ENCODE data around the gene SLC44A3. TPM values are rescaled to one million over a fixed set of nuclear protein-coding genes. Genes with fewer than 3 reads are reported as not detected.
"Not testable (repeated sequence)": the region's sequence is repeated elsewhere in the genome, so short reads cannot be mapped to it uniquely, and the experiment has no call there.

Gene SLC44A3
- total and polyA plus RNA-seq, 2 experiments from 2014 or later, result 2.9 to 4.5 TPM

GRCh38 chr1:94941480-94941879 lies 121.3 kb downstream of the SLC44A3 start:
- H3K9me2 ChIP-seq (ENCODE audit: insufficient read depth); H3K36me3 Mint-ChIP-seq (ENCODE audit: low read depth); H3K27ac ChIP-seq (ENCODE audit: low read depth); H3K27ac Mint-ChIP-seq; H3K79me2 ChIP-seq (replicated peaks; ENCODE audit: insufficient read depth); H4K20me1 ChIP-seq (replicated peaks; ENCODE audit: insufficient read depth); H3K36me3 ChIP-seq (ENCODE audit: insufficient read depth); H3K9me3 Mint-ChIP-seq; H3F3A ChIP-seq (replicated peaks; ENCODE audit: low read depth); DNase-seq (ENCODE audit: low spot score); H3K4me2 ChIP-seq; ATAC-seq; H3K4me1 Mint-ChIP-seq; H2AFZ ChIP-seq; H3K27me3 ChIP-seq (ENCODE audit: insufficient read depth); H3K4me3 ChIP-seq; H3K27me3 Mint-ChIP-seq (ENCODE audit: insufficient read depth, low read depth, poor library complexity); H3K4me3 Mint-ChIP-seq: not testable (repeated sequence)
- peaks cover 16% of the 10 kb centered on the region for H3K4me1 ChIP-seq (ENCODE audit: insufficient read depth)

- Histone ChIP-seq H3K4me3 (no peak overlapping the region), H3K36me3 (ENCODE audit: insufficient read depth) (no peaks in the 10 kb centered on the region), H3K27ac (ENCODE audit: low read depth) (no peak overlapping the region), H3K4me2 (no peak overlapping the region), H3K9me2 (ENCODE audit: insufficient read depth) (no peaks in the 10 kb centered on the region), H3F3A (replicated peaks; ENCODE audit: low read depth) (no peaks in the 10 kb centered on the region), H3K4me1 (ENCODE audit: insufficient read depth) (0 out of 2 replicates have a peak, but pooled peaks cover 14% of the 10 kb centered on the region), H4K20me1 (replicated peaks; ENCODE audit: insufficient read depth) (no peaks in the 10 kb centered on the region), H3K27me3 (ENCODE audit: insufficient read depth) (no peaks in the 10 kb centered on the region), H3K79me2 (replicated peaks; ENCODE audit: insufficient read depth) (no peaks in the 10 kb centered on the region), H2AFZ (no peak overlapping the region)
- H3K9me3 Mint-ChIP-seq, result no peaks in the 10 kb centered on the region
- no peak overlapping the region for H3K4me3 Mint-ChIP-seq
- peaks cover 7% of the 10 kb centered on the region for H3K4me1 Mint-ChIP-seq
- no peaks in the 10 kb centered on the region for H3K36me3 Mint-ChIP-seq (ENCODE audit: low read depth)
- no peak for ATAC-seq
- peaks cover 3% of the 10 kb centered on the region for H3K27me3 Mint-ChIP-seq (ENCODE audit: insufficient read depth, low read depth, poor library complexity)
- no peak for DNase-seq (ENCODE audit: low spot score)
- H3K27ac Mint-ChIP-seq, result no peak overlapping the region
- TF ChIP-seq CTCF (conservative IDR thresholded peaks at IDR 0.05; ENCODE audit: low read depth in 2 of 2) (no peak), EZH2 (IDR thresholded peaks at IDR 0.05; ENCODE audit: low read depth, unreplicated experiment) (no peak), NANOG (IDR thresholded peaks at IDR 0.05; ENCODE audit: borderline replicate concordance) (no peak), ZNF331 (CRISPR knock-in tag; IDR thresholded peaks at IDR 0.05; ENCODE audit: low read depth) (no peak), ZNF462 (CRISPR knock-in tag; IDR thresholded peaks at IDR 0.05) (no peak), STAT1 (IDR thresholded peaks at IDR 0.05; ENCODE audit: unreplicated experiment) (no peak), EZH2phosphoT487 (IDR thresholded peaks at IDR 0.05; ENCODE audit: unreplicated experiment) (no peak), REST (IDR thresholded peaks at IDR 0.05; ENCODE audit: unreplicated experiment) (no peak), POLR2AphosphoS5 (IDR thresholded peaks at IDR 0.05; ENCODE audit: low read depth) (no peak)
Observed at GRCh38 chr1:94942171-94943128, 122.3 kb downstream of the SLC44A3 start.

All from GM23338 (cell line).